Measurements from ENCODE around the gene HTD2.

DNA sequence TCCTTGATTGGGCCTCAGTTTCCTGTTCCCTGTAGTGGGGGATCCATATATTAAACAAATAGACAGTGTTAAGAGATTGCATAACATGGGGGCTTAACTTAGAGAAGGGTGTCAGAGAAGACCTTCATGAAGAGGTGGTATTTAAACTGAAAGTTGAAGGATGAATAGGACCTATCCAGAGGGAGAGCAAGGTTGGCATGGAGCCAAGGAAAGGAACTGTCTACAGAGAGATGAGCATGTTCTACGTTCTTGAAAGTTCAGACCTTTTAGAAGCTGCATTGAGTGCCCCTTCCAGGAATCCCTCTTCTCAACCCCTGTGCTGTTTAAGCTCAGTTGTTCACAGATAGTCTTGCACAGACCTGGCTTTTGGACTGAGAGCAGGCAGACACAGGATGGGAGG is 2.4 kb downstream of the HTD2 start:
- TF ChIP-seq EZH2phosphoT487 (IDR thresholded peaks at IDR 0.05; ENCODE audit: insufficient read depth, low read depth) (no peak), EZH2 (IDR thresholded peaks at IDR 0.05; ENCODE audit: insufficient read depth, poor library complexity, severe bottlenecking) (no peak)
